ENCODE data around the gene EARS2. TPM values are rescaled to one million over a fixed set of nuclear protein-coding genes. Genes with fewer than 3 reads are reported as not detected.

Gene EARS2
- total and polyA plus RNA-seq, 2 of the 8 experiments (the other 6 are each of a cell fraction or from before 2014, with no cell fraction given): 47.8 to 111 TPM

DNA sequence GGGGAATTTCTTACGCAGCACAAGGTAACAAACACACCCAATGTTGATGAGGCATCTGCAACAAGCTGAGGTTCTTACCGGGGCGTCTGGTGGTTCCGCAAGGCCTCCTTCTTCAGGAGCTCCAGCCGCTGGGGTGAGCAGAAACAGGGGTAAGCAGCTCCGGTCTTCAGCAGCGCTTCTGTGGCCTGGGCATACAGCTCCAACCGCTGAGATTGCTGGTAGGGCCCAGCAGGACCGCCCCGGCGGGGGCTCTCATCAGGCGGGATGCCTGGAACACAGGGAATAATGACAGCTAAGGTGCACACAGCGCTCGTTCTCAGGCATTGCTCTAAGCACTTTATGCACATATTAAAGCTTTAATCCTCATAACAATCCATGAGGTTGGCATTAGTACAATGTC is 12.7 kb downstream of the EARS2 start:
- Histone ChIP-seq H3K56ac (replicated peaks; ENCODE audit: insufficient read length, low read depth, low read length) (no peak overlapping the region), H3K18ac (ENCODE audit: extremely low read depth, low read length) (no peak overlapping the region), H3K23ac (ENCODE audit: insufficient read length) (no peak overlapping the region), H3K79me2 (ENCODE audit: control insufficient read depth in 1 of 2, insufficient read depth in 2 of 2, low read length in 2 of 2) (no peaks in the 10 kb centered on the region), H3K23me2 (ENCODE audit: low read depth, low read length) (no peaks in the 10 kb centered on the region), H3K36me3 (ENCODE audit: control insufficient read depth in 2 of 4, insufficient read depth in 4 of 4, low read length in 3 of 4) (peaks cover 21 to 61% (median 42%) of the 10 kb centered on the region in 4 experiments), H3K27ac (ENCODE audit: low read depth, low read length) (no peak overlapping the region), H3K9ac (replicated peaks in 1 of 4; ENCODE audit: extremely low read depth in 1 of 4, low read depth in 3 of 4, low read length in 3 of 4) (no peak overlapping the region), H3K4me3 (ENCODE audit: extremely low read depth in 1 of 4, insufficient read depth in 2 of 4, low read depth in 3 of 4, low read length in 4 of 4) (no peak overlapping the region), H3K9me3 (ENCODE audit: insufficient read depth in 2 of 2, low read depth in 1 of 2, low read length in 1 of 2) (no peaks in the 10 kb centered on the region), H2AK5ac (ENCODE audit: low read depth, low read length) (no peak overlapping the region), H2BK20ac (ENCODE audit: low read length) (no peak overlapping the region), H4K20me1 (replicated peaks in 1 of 2; ENCODE audit: control insufficient read depth in 1 of 2, insufficient read depth in 2 of 2, low read length in 2 of 2) (peaks cover 0 to 2% of the 10 kb centered on the region in 2 experiments), H4K91ac (replicated peaks; ENCODE audit: insufficient read length, low read length) (no peak overlapping the region), H2BK5ac (ENCODE audit: low read depth, low read length) (no peak overlapping the region), H3K4ac (replicated peaks; ENCODE audit: insufficient read length, low read depth, low read length) (no peak overlapping the region), H3K4me2 (ENCODE audit: insufficient read depth in 1 of 2, low read depth in 2 of 2, low read length in 2 of 2) (no peak overlapping the region), H3K79me1 (ENCODE audit: low read depth, low read length) (no peaks in the 10 kb centered on the region), H3K27me3 (replicated peaks in 1 of 4; ENCODE audit: control insufficient read depth in 3 of 4, extremely low read depth in 1 of 4, insufficient read depth in 3 of 4, low read length in 3 of 4) (no peaks in the 10 kb centered on the region), H2BK120ac (replicated peaks; ENCODE audit: low read depth, low read length) (no peak overlapping the region), H2AFZ (ENCODE audit: low read length) (no peak overlapping the region), H4K5ac (ENCODE audit: insufficient read length, low read depth, low read length) (no peak overlapping the region), H4K8ac (ENCODE audit: extremely low read depth, insufficient read depth, low read length) (no peak overlapping the region), H2BK12ac (ENCODE audit: low read depth, low read length) (no peak overlapping the region), H2BK15ac (ENCODE audit: low read length) (no peak overlapping the region), H3K14ac (ENCODE audit: insufficient read length) (no peak overlapping the region), H3K4me1 (replicated peaks in 1 of 4; ENCODE audit: control insufficient read depth in 3 of 4, insufficient read depth in 4 of 4, low read length in 3 of 4) (no peaks in the 10 kb centered on the region)
- DNase-seq (ENCODE audit: low read depth in 1 of 2, low spot score in 2 of 2): no peak
- TF ChIP-seq TCF12 (IDR thresholded peaks at IDR 0.05; ENCODE audit: low read depth, low read length) (no peak), SP1 (IDR thresholded peaks at IDR 0.05; ENCODE audit: low read depth, low read length) (no peak), TAF1 (IDR thresholded peaks at IDR 0.05; ENCODE audit: low read depth, low read length) (no peak), CBX8 (IDR thresholded peaks at IDR 0.05; ENCODE audit: borderline replicate concordance, low read depth, low read length) (no peak), FOSL1 (IDR thresholded peaks at IDR 0.05; ENCODE audit: insufficient read depth, low read depth, low read length) (no peak), EGR1 (IDR thresholded peaks at IDR 0.05; ENCODE audit: borderline replicate concordance, low read depth, low read length) (no peak)
- no peak for FAIRE-seq
- WGBS, 2 experiments (ENCODE audit: extremely low coverage in 1 of 2, insufficient coverage in 1 of 2, insufficient read length in 1 of 2, insufficient replicate concordance in 2 of 2, low coverage in 1 of 2, low lambda C conversion rate in 2 of 2, missing lambda C conversion rate in 1 of 2): 92% methylated on average over 14 of the region's 14 CpGs; no CpG with 5 or more reads in 1 of the 2 experiments
- ChIA-PET CTCF (ENCODE audit: partially characterized antibody) (interaction anchor here (2.2 kb wide), 1 partner anchor 52 kb away, joined by 9 read pairs; no protein-coding TSS in a partner anchor), POLR2A (ENCODE audit: partially characterized antibody) (interaction anchor here (0.5 to 2.2 kb wide), 8 partner anchors 9 to 120 kb away, joined by 3 to 12 read pairs (median 3); partner anchors contain the start of genes EARS2 and UBFD1)
